Urinary bladder (tissue), 4 donors: ENCODE measurements around the gene CYP26A1. TPM values are rescaled to one million over a fixed set of nuclear protein-coding genes. Genes with fewer than 3 reads are reported as not detected.
"Not testable (repeated sequence)": the region's sequence is repeated elsewhere in the genome, so short reads cannot be mapped to it uniquely, and the experiment has no call there.

Source experiments
- DNase-seq: peaks from one replicate; pipeline ENCODE4 v3.0.0-alpha.2; 2015; ENCODE audit errors: extremely low spot score
- H3K27ac ChIP-seq: one replicate; pipeline ENCODE4 v1.5.1; 2013; ENCODE audit warnings: low read depth, mild to moderate bottlenecking, moderate library complexity
- H3K36me3 ChIP-seq: one replicate; pipeline ENCODE4 v1.6.1; 2013; ENCODE audit warnings: mild to moderate bottlenecking, moderate library complexity; ENCODE audit not compliant: insufficient read depth
- H3K4me1 ChIP-seq: one replicate; pipeline ENCODE4 v1.6.1; 2013; ENCODE audit warnings: mild to moderate bottlenecking, moderate library complexity; ENCODE audit not compliant: insufficient read depth
- H3K4me3 ChIP-seq: one replicate; pipeline ENCODE4 v1.5.1; 2013; ENCODE audit warnings: low read depth, low read length
- WGBS: extraction: QIAGEN DNeasy Blood & Tissue Kit; methylation state at CpG from one replicate; pipeline ENCODE4 v1.1.7; 2013; 5-methylcytosine and 5-hydroxymethylcytosine counted together
- polyA plus RNA-seq: library from polyadenylated mRNA; stranded (reverse); fragments of 200-250 nt; gene quantifications from one replicate; pipeline ENCODE4 v1.2.3, GENCODE V29; 2013
- total RNA-seq: library from RNA; depleted of rRNA; stranded (reverse); fragments of >200 nt; gene quantifications from one replicate; pipeline ENCODE4 v1.2.3, GENCODE V29; 2014
- donor health status: healthy with polysubstance abuse.
- donor health status: healthy.

The CYP26A1 gene
- total and polyA plus RNA-seq, 2 donors, result not detected

- WGBS, result 84% methylated on average over 7 of the region's 7 CpGs
Observed at GRCh38 chr10:93099670-93100069, 26.0 kb downstream of the CYP26A1 start.

GRCh38 chr10:93101148-93101547, 27.5 kb downstream of the CYP26A1 start:
- H3K36me3 ChIP-seq, H3K4me1 ChIP-seq, H3K27ac ChIP-seq, H3K4me3 ChIP-seq, DNase-seq: not testable (repeated sequence)
- WGBS, result 95% methylated on average over 3 of the region's 3 CpGs

More at GRCh38 chr10:93099670-93100069, 26.0 kb downstream of the CYP26A1 start:
- no peak for DNase-seq
- Histone ChIP-seq H3K4me1 (no peaks in the 10 kb centered on the region), H3K27ac (no peak overlapping the region), H3K4me3 (no peak overlapping the region), H3K36me3 (no peaks in the 10 kb centered on the region)

GRCh38 chr10:93103953-93104352, 30.3 kb downstream of the CYP26A1 start:
- no peak overlapping the region for H3K27ac ChIP-seq
- H3K4me1 ChIP-seq, result no peaks in the 10 kb centered on the region
- H3K4me3 ChIP-seq, result no peak overlapping the region
- no peaks in the 10 kb centered on the region for H3K36me3 ChIP-seq
- 82% methylated on average over 1 of the region's 1 CpG for WGBS
- no peak for DNase-seq

- Histone ChIP-seq H3K4me1 (no peaks in the 10 kb centered on the region), H3K4me3 (no peak overlapping the region), H3K27ac (no peak overlapping the region), H3K36me3 (no peaks in the 10 kb centered on the region)
- no peak for DNase-seq
- WGBS, result 48% methylated on average over 2 of the region's 2 CpGs
Observed at GRCh38 chr10:93106631-93107072, 33.0 kb downstream of the CYP26A1 start.

DNA sequence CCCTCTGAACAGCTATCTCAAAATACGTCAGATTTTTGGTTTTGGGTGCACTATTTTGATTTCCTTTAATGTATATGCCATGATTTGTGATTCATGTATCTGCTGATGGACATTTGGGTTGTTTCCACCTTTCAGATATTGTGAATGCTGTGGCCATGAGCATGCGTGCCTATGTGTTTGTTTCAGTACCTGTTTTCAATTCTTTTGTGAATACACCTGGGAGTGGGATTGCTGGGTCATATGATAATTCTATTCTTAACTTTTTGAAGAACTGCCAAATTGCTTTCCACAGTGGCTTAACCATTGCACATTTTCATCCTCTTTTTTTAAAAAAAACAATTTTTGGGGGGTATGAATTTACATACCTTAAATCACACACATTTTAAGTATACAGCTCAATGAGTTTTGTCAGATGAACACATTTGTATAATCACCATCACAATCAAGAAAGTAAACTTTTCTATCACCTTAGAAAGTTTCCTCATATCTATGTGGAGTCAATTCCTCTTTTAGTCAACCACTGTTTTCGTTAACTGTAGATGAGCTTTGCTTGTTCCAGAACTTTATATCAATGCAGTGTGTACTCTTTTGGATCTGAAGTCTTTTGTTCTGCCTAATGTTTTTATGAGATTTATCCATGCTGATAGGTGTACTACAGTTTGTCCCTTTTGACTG, 36.9 kb downstream of the CYP26A1 start:
- H3K4me3 ChIP-seq, result no peak overlapping the region
- no peaks in the 10 kb centered on the region for H3K36me3 ChIP-seq
- H3K4me1 ChIP-seq, result no peaks in the 10 kb centered on the region
- no peak overlapping the region for H3K27ac ChIP-seq
- no peak for DNase-seq
- 72% methylated on average over 3 of the region's 3 CpGs for WGBS

GRCh38 chr10:93113042-93113441, 39.3 kb downstream of the CYP26A1 start:
- 69% methylated on average over 2 of the region's 2 CpGs for WGBS

DNA sequence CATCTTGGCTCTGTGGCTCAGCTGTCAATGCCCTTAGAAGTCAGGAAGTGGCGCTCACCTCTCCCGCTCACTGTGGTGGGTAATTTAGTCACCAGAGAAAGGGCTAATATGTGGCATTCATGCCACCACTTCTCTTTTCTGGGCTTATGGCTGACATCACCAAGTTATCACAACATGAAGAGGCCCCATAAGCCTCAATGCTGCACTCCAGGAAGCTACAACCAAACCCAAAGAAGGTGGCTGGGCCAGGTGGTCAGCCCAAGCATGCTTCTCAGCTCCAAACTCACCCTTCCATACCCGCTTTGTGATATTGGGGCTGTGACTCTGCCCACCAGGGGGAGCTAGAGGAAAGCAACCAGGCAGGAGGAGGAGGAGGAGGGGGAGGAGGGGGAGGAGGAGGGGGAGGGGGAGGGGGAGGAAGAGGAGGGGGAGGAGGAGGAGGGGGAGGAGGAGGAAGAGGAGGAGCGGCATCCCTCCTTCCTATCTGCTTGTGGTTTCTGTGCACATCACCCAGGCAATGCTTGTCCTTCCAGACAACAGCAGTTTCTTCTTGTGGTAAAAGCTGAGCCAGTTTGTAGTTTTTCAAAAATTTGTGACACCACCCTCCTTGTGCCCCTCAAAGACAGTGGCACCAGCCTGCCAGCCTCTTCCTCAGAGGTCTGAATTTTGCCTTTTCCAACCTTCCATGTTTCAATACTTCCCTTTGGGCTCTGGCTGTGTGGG, 42.1 kb downstream of the CYP26A1 start:
- no peaks in the 10 kb centered on the region for H3K36me3 ChIP-seq
- no peak for DNase-seq
- no peak overlapping the region for H3K4me3 ChIP-seq
- no peaks in the 10 kb centered on the region for H3K4me1 ChIP-seq
- no peak overlapping the region for H3K27ac ChIP-seq
- 67% methylated on average over 4 of the region's 4 CpGs for WGBS

More at GRCh38 chr10:93113042-93113441, 39.3 kb downstream of the CYP26A1 start:
- Histone ChIP-seq H3K4me3 (no peak overlapping the region), H3K36me3 (no peaks in the 10 kb centered on the region), H3K27ac (no peak overlapping the region), H3K4me1 (no peaks in the 10 kb centered on the region)
- no peak for DNase-seq

DNA sequence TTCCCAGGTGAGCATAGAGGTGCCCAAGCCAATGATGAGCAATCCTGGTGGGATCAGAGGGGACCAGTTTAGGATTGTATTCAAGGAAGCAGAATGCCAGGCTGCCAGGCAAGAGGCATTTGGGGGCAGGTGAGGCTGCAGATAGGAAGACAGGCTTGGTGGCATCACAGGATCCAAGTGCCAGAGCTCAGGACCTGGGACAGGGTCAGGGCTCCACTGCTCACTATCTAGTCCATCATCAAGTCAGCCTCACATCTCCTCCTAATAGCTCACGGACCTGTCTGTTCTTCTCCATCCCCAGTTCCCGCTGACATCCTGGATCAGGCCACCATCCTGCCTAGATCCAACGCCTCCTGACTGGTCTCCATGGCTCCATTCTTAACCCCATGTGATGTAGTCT, 47.6 kb downstream of the CYP26A1 start:
- WGBS, result 70% methylated on average over 3 of the region's 3 CpGs

DNA sequence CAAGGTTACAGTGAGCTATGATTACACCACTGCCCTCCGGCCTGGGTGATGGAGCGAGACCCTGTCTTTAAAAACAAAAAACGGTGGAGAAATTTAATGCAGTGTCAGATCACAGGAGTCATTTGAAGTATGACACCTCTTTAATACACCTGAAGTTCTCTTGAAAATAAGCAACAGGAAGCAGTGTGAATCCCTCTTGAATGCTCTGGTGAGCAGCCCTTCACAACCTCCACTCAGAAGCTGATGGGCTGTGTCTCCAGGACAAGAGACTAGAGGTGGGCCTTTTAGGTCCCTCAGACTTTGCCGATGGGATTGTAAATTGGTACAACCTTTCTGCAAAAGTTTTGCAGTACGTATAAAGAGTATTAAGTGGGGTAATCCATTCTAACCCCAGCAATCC, 50.1 kb downstream of the CYP26A1 start:
- H3K4me1 ChIP-seq, result no peaks in the 10 kb centered on the region

More for the DNA sequence above, 47.6 kb downstream of the CYP26A1 start:
- no peaks in the 10 kb centered on the region for H3K4me1 ChIP-seq
- no peak overlapping the region for H3K4me3 ChIP-seq
- no peak for DNase-seq
- H3K27ac ChIP-seq, result no peak overlapping the region
- H3K36me3 ChIP-seq, result no peaks in the 10 kb centered on the region

GRCh38 chr10:93124580-93125318, 51.1 kb downstream of the CYP26A1 start:
- Histone ChIP-seq H3K36me3 (no peaks in the 10 kb centered on the region), H3K4me1 (no peaks in the 10 kb centered on the region), H3K4me3 (no peak overlapping the region), H3K27ac (no peak overlapping the region)
- 40% methylated on average over 6 of the region's 6 CpGs for WGBS
- no peak for DNase-seq

More for the DNA sequence above, 50.1 kb downstream of the CYP26A1 start:
- Histone ChIP-seq H3K36me3 (no peaks in the 10 kb centered on the region), H3K27ac (no peak overlapping the region), H3K4me3 (no peak overlapping the region)
- no peak for DNase-seq
- 85% methylated on average over 5 of the region's 5 CpGs for WGBS

- Histone ChIP-seq H3K36me3 (no peaks in the 10 kb centered on the region), H3K27ac (no peak overlapping the region), H3K4me3 (no peak overlapping the region), H3K4me1 (no peaks in the 10 kb centered on the region)
- no peak for DNase-seq
- WGBS, result 90% methylated on average over 2 of the region's 2 CpGs
Observed at GRCh38 chr10:93125966-93126365, 52.3 kb downstream of the CYP26A1 start.

DNA sequence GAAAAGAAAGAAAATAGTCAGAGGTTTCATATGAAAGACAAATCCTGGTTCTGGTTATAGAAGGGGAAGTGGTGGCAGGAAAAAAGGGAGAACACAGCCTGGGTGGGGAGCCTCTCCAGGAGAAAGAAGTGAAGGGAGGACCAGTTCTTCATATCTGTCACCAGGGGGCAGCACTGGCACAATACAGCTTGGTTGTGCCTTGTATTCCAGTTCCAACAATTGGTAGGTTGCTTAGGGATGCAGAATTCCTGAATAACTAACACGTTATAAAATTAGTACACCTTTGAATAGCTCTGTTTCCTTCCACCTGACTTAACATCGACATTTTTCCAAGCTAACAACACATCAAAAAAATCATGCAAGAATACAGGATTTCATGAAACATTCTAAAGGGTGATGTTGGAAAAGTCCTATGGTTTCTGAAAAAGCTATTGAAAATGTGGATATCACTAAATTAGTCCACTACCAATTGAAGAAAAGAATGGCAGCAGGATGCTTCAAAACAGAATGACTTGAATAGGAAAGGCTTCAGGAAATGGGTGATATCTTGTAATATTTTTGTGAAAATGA, 52.9 kb downstream of the CYP26A1 start:
- H3K27ac ChIP-seq, result no peak overlapping the region
- no peaks in the 10 kb centered on the region for H3K4me1 ChIP-seq
- no peaks in the 10 kb centered on the region for H3K36me3 ChIP-seq
- H3K4me3 ChIP-seq, result no peak overlapping the region
- DNase-seq, result no peak
- 93% methylated on average over 2 of the region's 2 CpGs for WGBS
